ENCODE data around the gene VOPP1.
A peak's percentile ranks its signal among the peaks of the same experiment; 100 is the strongest.

The VOPP1 gene

GRCh38 chr7:55561690-55562089 is 10.6 kb downstream of the VOPP1 start:
- peaks cover 38% of the 10 kb centered on the region for H3K4me1 ChIP-seq (ENCODE audit: insufficient read depth, low read length, poor library complexity, severe bottlenecking)
- H3F3A ChIP-seq (ENCODE audit: low read depth): no peaks in the 10 kb centered on the region
- no peaks in the 10 kb centered on the region for H3K36me3 ChIP-seq (ENCODE audit: insufficient read depth, low read length)
- no peaks in the 10 kb centered on the region for H3K27me3 ChIP-seq (ENCODE audit: insufficient read depth, low read length, poor library complexity, severe bottlenecking)
- H2AFZ ChIP-seq (ENCODE audit: low read length): no peak overlapping the region
- no peaks in the 10 kb centered on the region for H3K9me3 ChIP-seq (ENCODE audit: insufficient read depth, low read depth, low read length)
- no peak overlapping the region for H3K4me3 ChIP-seq (ENCODE audit: low read length, poor library complexity, severe bottlenecking)
- no peak overlapping the region for H3K9ac ChIP-seq (ENCODE audit: low read depth, low read length, poor library complexity, severe bottlenecking)
- peaks cover 100% of the 10 kb centered on the region for H3K79me2 ChIP-seq (ENCODE audit: insufficient read depth, low read length)
- no peaks in the 10 kb centered on the region for H3K9me2 ChIP-seq (replicated peaks; ENCODE audit: low read depth, low read length)
- no peak overlapping the region for H3K4me2 ChIP-seq (ENCODE audit: low read depth, low read length, poor library complexity, severe bottlenecking)
- H4K20me1 ChIP-seq (ENCODE audit: insufficient read depth, low read length, poor library complexity, severe bottlenecking): peaks cover 94% of the 10 kb centered on the region
- TF ChIP-seq EZH2phosphoT487 (IDR thresholded peaks at IDR 0.05; ENCODE audit: borderline replicate concordance) (no peak), CTCF (conservative IDR thresholded peaks at IDR 0.05; ENCODE audit: low read length) (no peak)

- H3K9me3 ChIP-seq (ENCODE audit: insufficient read depth, low read depth, low read length): no peaks in the 10 kb centered on the region
- no peak overlapping the region for H3K9ac ChIP-seq (ENCODE audit: low read depth, low read length, poor library complexity, severe bottlenecking)
- H3F3A ChIP-seq (ENCODE audit: low read depth): no peaks in the 10 kb centered on the region
- H4K20me1 ChIP-seq (ENCODE audit: insufficient read depth, low read length, poor library complexity, severe bottlenecking): peaks cover 85% of the 10 kb centered on the region
- no peak overlapping the region for H3K4me3 ChIP-seq (ENCODE audit: low read length, poor library complexity, severe bottlenecking)
- H3K36me3 ChIP-seq (ENCODE audit: insufficient read depth, low read length): peaks cover 19% of the 10 kb centered on the region; the same call in 1 of the 2 replicates
- peaks cover 100% of the 10 kb centered on the region for H3K79me2 ChIP-seq (ENCODE audit: insufficient read depth, low read length)
- H2AFZ ChIP-seq (ENCODE audit: low read length): no peak overlapping the region
- H3K9me2 ChIP-seq (replicated peaks; ENCODE audit: low read depth, low read length): no peaks in the 10 kb centered on the region
- no peaks in the 10 kb centered on the region for H3K27me3 ChIP-seq (ENCODE audit: insufficient read depth, low read length, poor library complexity, severe bottlenecking)
- no peak overlapping the region for H3K4me2 ChIP-seq (ENCODE audit: low read depth, low read length, poor library complexity, severe bottlenecking)
- no peak for TF ChIP-seq EZH2phosphoT487 (IDR thresholded peaks at IDR 0.05; ENCODE audit: borderline replicate concordance)
- no peak for TF ChIP-seq CTCF (conservative IDR thresholded peaks at IDR 0.05; ENCODE audit: low read length)
- peaks cover 17% of the 10 kb centered on the region for H3K4me1 ChIP-seq (ENCODE audit: insufficient read depth, low read length, poor library complexity, severe bottlenecking)
Observed at GRCh38 chr7:55558962-55559920, 13.1 kb downstream of the VOPP1 start.

GRCh38 chr7:55557666-55558188 is 14.6 kb downstream of the VOPP1 start:
- Histone ChIP-seq H3K4me3 (ENCODE audit: low read length, poor library complexity, severe bottlenecking) (no peak overlapping the region), H3K9ac (ENCODE audit: low read depth, low read length, poor library complexity, severe bottlenecking) (no peak overlapping the region), H3K4me2 (ENCODE audit: low read depth, low read length, poor library complexity, severe bottlenecking) (peak overlapping the region; percentile 25), H3K9me3 (ENCODE audit: insufficient read depth, low read depth, low read length) (no peaks in the 10 kb centered on the region), H3F3A (ENCODE audit: low read depth) (no peaks in the 10 kb centered on the region), H3K79me2 (ENCODE audit: insufficient read depth, low read length) (peaks cover 100% of the 10 kb centered on the region), H3K9me2 (replicated peaks; ENCODE audit: low read depth, low read length) (no peaks in the 10 kb centered on the region), H3K36me3 (ENCODE audit: insufficient read depth, low read length) (peaks cover 20% of the 10 kb centered on the region; the same call in 1 of the 2 replicates), H2AFZ (ENCODE audit: low read length) (no peak overlapping the region), H3K4me1 (ENCODE audit: insufficient read depth, low read length, poor library complexity, severe bottlenecking) (peaks cover 21% of the 10 kb centered on the region), H4K20me1 (ENCODE audit: insufficient read depth, low read length, poor library complexity, severe bottlenecking) (peaks cover 83% of the 10 kb centered on the region), H3K27me3 (ENCODE audit: insufficient read depth, low read length, poor library complexity, severe bottlenecking) (no peaks in the 10 kb centered on the region)
- TF ChIP-seq EZH2phosphoT487 (IDR thresholded peaks at IDR 0.05; ENCODE audit: borderline replicate concordance): no peak
- no peak for TF ChIP-seq CTCF (conservative IDR thresholded peaks at IDR 0.05; ENCODE audit: low read length)
